HFFc6 (cell line): ENCODE measurements around the gene UBAC2. TPM values are rescaled to one million over a fixed set of nuclear protein-coding genes. Genes with fewer than 3 reads are reported as not detected.

Experiments used
- DNase-seq: peaks from one replicate; pipeline ENCODE4 v3.0.0-alpha.2; 2018
- H3K27ac Mint-ChIP-seq: 2 replicates; pipeline ENCODE4 v1.8.0; 2020; ENCODE audit warnings: mild to moderate bottlenecking, mixed read lengths
- H3K27me3 Mint-ChIP-seq: 2 replicates; pipeline ENCODE4 v1.8.0; 2021; ENCODE audit warnings: mild to moderate bottlenecking, moderate library complexity, mixed read lengths; ENCODE audit not compliant: insufficient read depth
- H3K36me3 Mint-ChIP-seq: 2 replicates; pipeline ENCODE4 v1.8.0; 2021; ENCODE audit warnings: low read depth, mixed read lengths
- H3K4me1 Mint-ChIP-seq: 2 replicates; pipeline ENCODE4 v1.8.0; 2020; ENCODE audit warnings: low read depth, mixed read lengths
- H3K4me3 Mint-ChIP-seq: 2 replicates; pipeline ENCODE4 v1.8.0; 2020; ENCODE audit warnings: mild to moderate bottlenecking, moderate library complexity, mixed read lengths
- H3K9me3 Mint-ChIP-seq: 2 replicates; pipeline ENCODE4 v1.8.0; 2020; ENCODE audit warnings: mild to moderate bottlenecking, mixed read lengths
- CTCF ChIP-seq: fragments of 200-600 bp; sonication (generic); IDR thresholded peaks from 2 replicates; pipeline ENCODE4 v1.5.0; 2021; ENCODE audit warnings: antibody characterized with exemption, mild to moderate bottlenecking
- total RNA-seq, 6 experiments: library from RNA; stranded (reverse); fragmentation: NEBNext Ultra II Directional; extraction: Animal tissue kit (Norgen Biotek cat#: 25700); gene quantifications; 2 replicates in 1 of 6; 3 replicates in 5 of 6; pipeline ENCODE4 v1.2.3, GENCODE V29; 2021

UBAC2 gene
- total RNA-seq, 6 experiments from 2014 or later, result 38.8 to 53.5 (median 46.4) TPM

GRCh38 chr13:99261059-99261458 lies 60.4 kb downstream of the UBAC2 start:
- Mint-ChIP-seq H3K27me3 (peaks cover 3% of the 10 kb centered on the region; the same call in 1 of the 2 replicates), H3K4me1 (peaks cover 18% of the 10 kb centered on the region), H3K36me3 (peaks cover 5% of the 10 kb centered on the region), H3K4me3 (no peak overlapping the region), H3K9me3 (no peaks in the 10 kb centered on the region), H3K27ac (no peak overlapping the region)
- TF ChIP-seq CTCF, result no peak
- no peak for DNase-seq

GRCh38 chr13:99263126-99263785 lies 62.6 kb downstream of the UBAC2 start:
- Mint-ChIP-seq H3K27ac (no peak overlapping the region), H3K9me3 (no peaks in the 10 kb centered on the region), H3K36me3 (peaks cover 5% of the 10 kb centered on the region), H3K4me1 (peaks cover 11% of the 10 kb centered on the region), H3K27me3 (peaks cover 5% of the 10 kb centered on the region; the same call in 1 of the 2 replicates), H3K4me3 (no peak overlapping the region)
- no peak for TF ChIP-seq CTCF
- no peak for DNase-seq

GRCh38 chr13:99264051-99264450 lies 63.4 kb downstream of the UBAC2 start:
- Mint-ChIP-seq H3K27ac (no peak overlapping the region), H3K4me3 (no peak overlapping the region), H3K27me3 (peaks cover 5% of the 10 kb centered on the region; the same call in 1 of the 2 replicates), H3K36me3 (peaks cover 5% of the 10 kb centered on the region), H3K9me3 (no peaks in the 10 kb centered on the region), H3K4me1 (peaks cover 11% of the 10 kb centered on the region)
- DNase-seq, result no peak
- TF ChIP-seq CTCF, result no peak

GRCh38 chr13:99265162-99265800 lies 64.6 kb downstream of the UBAC2 start:
- Mint-ChIP-seq H3K4me1 (peaks cover 3% of the 10 kb centered on the region), H3K27me3 (peaks cover 2% of the 10 kb centered on the region; the same call in 1 of the 2 replicates), H3K36me3 (no peaks in the 10 kb centered on the region), H3K4me3 (no peak overlapping the region), H3K27ac (no peak overlapping the region), H3K9me3 (no peaks in the 10 kb centered on the region)
- no peak for TF ChIP-seq CTCF
- DNase-seq, result no peak

- peak; percentile 83 for TF ChIP-seq CTCF
- Mint-ChIP-seq H3K27me3 (peaks cover 2% of the 10 kb centered on the region; the same call in 1 of the 2 replicates), H3K36me3 (no peaks in the 10 kb centered on the region), H3K4me3 (no peak overlapping the region), H3K9me3 (no peaks in the 10 kb centered on the region), H3K4me1 (no peaks in the 10 kb centered on the region), H3K27ac (no peak overlapping the region)
- DNase-seq, result peak; percentile 26
Measured at GRCh38 chr13:99265821-99266426, 65.3 kb downstream of the UBAC2 start.
